Measurements from ENCODE around the gene PDE3A.
"Not testable (repeated sequence)": the region's sequence is repeated elsewhere in the genome, so short reads cannot be mapped to it uniquely, and the experiment has no call there.

The PDE3A gene

GRCh38 chr12:20523658-20524057 lies 155.3 kb downstream of the PDE3A start:
- FAIRE-seq (no peak), DNase-seq (ENCODE audit: insufficient read length, low spot score) (no peak)
- no peak for TF ChIP-seq POLR2A (IDR thresholded peaks at IDR 0.05; ENCODE audit: low read depth, low read length)

- FAIRE-seq, result no peak
- DNase-seq (ENCODE audit: insufficient read length, low spot score), result no peak
- TF ChIP-seq POLR2A (IDR thresholded peaks at IDR 0.05; ENCODE audit: low read depth, low read length), result no peak
Observed at GRCh38 chr12:20524113-20524512, 155.8 kb downstream of the PDE3A start.

GRCh38 chr12:20525064-20525610 lies 156.8 kb downstream of the PDE3A start:
- no peak for TF ChIP-seq POLR2A (IDR thresholded peaks at IDR 0.05; ENCODE audit: low read depth, low read length)
- FAIRE-seq (no peak), DNase-seq (ENCODE audit: insufficient read length, low spot score) (no peak)

- DNase-seq (ENCODE audit: insufficient read length, low spot score) (no peak), FAIRE-seq (no peak)
- TF ChIP-seq POLR2A (IDR thresholded peaks at IDR 0.05; ENCODE audit: low read depth, low read length), result no peak
Observed at GRCh38 chr12:20527417-20528163, 159.3 kb downstream of the PDE3A start.

- FAIRE-seq (no peak), DNase-seq (ENCODE audit: insufficient read length, low spot score) (no peak)
- TF ChIP-seq POLR2A (IDR thresholded peaks at IDR 0.05; ENCODE audit: low read depth, low read length), result no peak
Observed at GRCh38 chr12:20528208-20528607, 159.9 kb downstream of the PDE3A start.

GRCh38 chr12:20546267-20546666 lies 177.9 kb downstream of the PDE3A start:
- TF ChIP-seq POLR2A (IDR thresholded peaks at IDR 0.05; ENCODE audit: low read depth, low read length), result no peak
- FAIRE-seq (no peak), DNase-seq (ENCODE audit: insufficient read length, low spot score) (no peak)

GRCh38 chr12:20547816-20548575 lies 179.7 kb downstream of the PDE3A start:
- DNase-seq (ENCODE audit: insufficient read length, low spot score), result no peak
- no peak for TF ChIP-seq POLR2A (IDR thresholded peaks at IDR 0.05; ENCODE audit: low read depth, low read length)
- no peak for FAIRE-seq

GRCh38 chr12:20548611-20549010 lies 180.3 kb downstream of the PDE3A start:
- no peak for FAIRE-seq
- no peak for TF ChIP-seq POLR2A (IDR thresholded peaks at IDR 0.05; ENCODE audit: low read depth, low read length)
- DNase-seq (ENCODE audit: insufficient read length, low spot score), result no peak

- no peak for DNase-seq (ENCODE audit: insufficient read length, low spot score)
- no peak for FAIRE-seq
- TF ChIP-seq POLR2A (IDR thresholded peaks at IDR 0.05; ENCODE audit: low read depth, low read length), result no peak
Observed at GRCh38 chr12:20549108-20549719, 180.9 kb downstream of the PDE3A start.

GRCh38 chr12:20551742-20552442 lies 183.6 kb downstream of the PDE3A start:
- DNase-seq (ENCODE audit: insufficient read length, low spot score); FAIRE-seq: not testable (repeated sequence)

- not testable (repeated sequence) for FAIRE-seq
Observed at GRCh38 chr12:20552586-20552985, 184.2 kb downstream of the PDE3A start.

GRCh38 chr12:20555015-20555414 lies 186.7 kb downstream of the PDE3A start:
- DNase-seq (ENCODE audit: insufficient read length, low spot score) (no peak), FAIRE-seq (no peak)

More at GRCh38 chr12:20552586-20552985, 184.2 kb downstream of the PDE3A start:
- DNase-seq (ENCODE audit: insufficient read length, low spot score), result not testable (repeated sequence)

GRCh38 chr12:20555771-20556170 lies 187.4 kb downstream of the PDE3A start:
- DNase-seq (ENCODE audit: insufficient read length, low spot score) (no peak), FAIRE-seq (no peak)
- TF ChIP-seq POLR2A (IDR thresholded peaks at IDR 0.05; ENCODE audit: low read depth, low read length), result no peak

More at GRCh38 chr12:20555015-20555414, 186.7 kb downstream of the PDE3A start:
- no peak for TF ChIP-seq POLR2A (IDR thresholded peaks at IDR 0.05; ENCODE audit: low read depth, low read length)

GRCh38 chr12:20557096-20557495 lies 188.8 kb downstream of the PDE3A start:
- FAIRE-seq (no peak), DNase-seq (ENCODE audit: insufficient read length, low spot score) (no peak)
- TF ChIP-seq POLR2A (IDR thresholded peaks at IDR 0.05; ENCODE audit: low read depth, low read length), result no peak

All from H54 (cell line).